Progenitor cell of endocrine pancreas (in vitro differentiated cells): Measurements from ENCODE around the gene NFIC. TPM values are rescaled to one million over a fixed set of nuclear protein-coding genes. Genes with fewer than 3 reads are reported as not detected.
"Not testable (repeated sequence)": the region's sequence is repeated elsewhere in the genome, so short reads cannot be mapped to it uniquely, and the experiment has no call there.

Source experiments
- DNase-seq: peaks from one replicate; pipeline ENCODE4 v3.0.0; 2021; ENCODE audit warnings: low spot score; ENCODE audit not compliant: unreplicated experiment
- H3K27ac Mint-ChIP-seq: 2 replicates; pipeline ENCODE4 v1.8.0; 2021; ENCODE audit warnings: mild to moderate bottlenecking, moderate library complexity, mixed read lengths
- H3K27me3 Mint-ChIP-seq: 2 replicates; pipeline ENCODE4 v1.8.0; 2021; ENCODE audit warnings: mixed read lengths
- H3K36me3 Mint-ChIP-seq: 2 replicates; pipeline ENCODE4 v1.8.0; 2022; ENCODE audit warnings: mixed read lengths; ENCODE audit not compliant: insufficient read depth
- H3K4me1 Mint-ChIP-seq: 2 replicates; pipeline ENCODE4 v1.8.0; 2021; ENCODE audit warnings: low read depth, mixed read lengths
- H3K4me3 Mint-ChIP-seq: 2 replicates; pipeline ENCODE4 v1.8.0; 2021; ENCODE audit warnings: low read depth, mild to moderate bottlenecking, moderate library complexity, mixed read lengths
- H3K9me3 Mint-ChIP-seq: 2 replicates; pipeline ENCODE4 v1.8.0; 2021; ENCODE audit warnings: low read depth, mixed read lengths
- CTCF ChIP-seq: fragments of 200-600 bp; sonication (generic); IDR thresholded peaks from one replicate; pipeline ENCODE4 v1.5.0; 2021; ENCODE audit warnings: antibody characterized with exemption, mild to moderate bottlenecking; ENCODE audit not compliant: unreplicated experiment
- total RNA-seq: library from RNA; stranded (reverse); gene quantifications from 2 replicates; pipeline ENCODE4 v1.2.1, GENCODE V29; 2021

NFIC gene
- total RNA-seq, 1 donor from 2014 or later: 6.8 TPM

GRCh38 chr19:3389876-3390371 lies 23.5 kb downstream of the NFIC start:
- Mint-ChIP-seq H3K4me1 (no peaks in the 10 kb centered on the region), H3K36me3 (no peaks in the 10 kb centered on the region), H3K27ac (no peak overlapping the region), H3K27me3 (peaks cover 17% of the 10 kb centered on the region), H3K9me3 (no peaks in the 10 kb centered on the region), H3K4me3 (no peak overlapping the region)
- DNase-seq: no peak
- TF ChIP-seq CTCF: no peak

- peaks cover 17% of the 10 kb centered on the region for H3K27me3 Mint-ChIP-seq
- H3K9me3 Mint-ChIP-seq, H3K4me1 Mint-ChIP-seq, H3K4me3 Mint-ChIP-seq, H3K27ac Mint-ChIP-seq, DNase-seq, H3K36me3 Mint-ChIP-seq: not testable (repeated sequence)
Measured at GRCh38 chr19:3391911-3392310, 25.5 kb downstream of the NFIC start.

GRCh38 chr19:3392480-3392879 lies 26.1 kb downstream of the NFIC start:
- TF ChIP-seq CTCF: no peak
- no peaks in the 10 kb centered on the region for H3K4me1 Mint-ChIP-seq
- no peaks in the 10 kb centered on the region for H3K9me3 Mint-ChIP-seq
- peaks cover 17% of the 10 kb centered on the region for H3K27me3 Mint-ChIP-seq
- no peak overlapping the region for H3K4me3 Mint-ChIP-seq
- H3K27ac Mint-ChIP-seq: no peak overlapping the region
- no peaks in the 10 kb centered on the region for H3K36me3 Mint-ChIP-seq
- DNase-seq: no peak

GRCh38 chr19:3396881-3397265 lies 30.5 kb downstream of the NFIC start:
- no peak for DNase-seq
- TF ChIP-seq CTCF: no peak
- no peak overlapping the region for H3K27ac Mint-ChIP-seq
- H3K36me3 Mint-ChIP-seq: no peaks in the 10 kb centered on the region
- peaks cover 5% of the 10 kb centered on the region for H3K27me3 Mint-ChIP-seq
- no peak overlapping the region for H3K4me3 Mint-ChIP-seq
- H3K4me1 Mint-ChIP-seq: no peaks in the 10 kb centered on the region
- no peaks in the 10 kb centered on the region for H3K9me3 Mint-ChIP-seq

- TF ChIP-seq CTCF: no peak
- H3K36me3 Mint-ChIP-seq: no peaks in the 10 kb centered on the region
- DNase-seq: no peak
- no peak overlapping the region for H3K27ac Mint-ChIP-seq
- peaks cover 9% of the 10 kb centered on the region for H3K27me3 Mint-ChIP-seq
- H3K4me3 Mint-ChIP-seq: no peak overlapping the region
- peaks cover 3% of the 10 kb centered on the region for H3K9me3 Mint-ChIP-seq
- no peaks in the 10 kb centered on the region for H3K4me1 Mint-ChIP-seq
Measured at GRCh38 chr19:3397266-3398022, 31.1 kb downstream of the NFIC start.
